GM19193 (cell line): Measurements from ENCODE around the gene CLEC7A.

Experiments used
- POLR2A ChIP-seq: IDR thresholded peaks from 4 replicates; pipeline ENCODE4 v1.6.1; 2011; ENCODE audit not compliant: insufficient read depth, insufficient read length; ENCODE audit errors: extremely low read depth

Gene CLEC7A

DNA sequence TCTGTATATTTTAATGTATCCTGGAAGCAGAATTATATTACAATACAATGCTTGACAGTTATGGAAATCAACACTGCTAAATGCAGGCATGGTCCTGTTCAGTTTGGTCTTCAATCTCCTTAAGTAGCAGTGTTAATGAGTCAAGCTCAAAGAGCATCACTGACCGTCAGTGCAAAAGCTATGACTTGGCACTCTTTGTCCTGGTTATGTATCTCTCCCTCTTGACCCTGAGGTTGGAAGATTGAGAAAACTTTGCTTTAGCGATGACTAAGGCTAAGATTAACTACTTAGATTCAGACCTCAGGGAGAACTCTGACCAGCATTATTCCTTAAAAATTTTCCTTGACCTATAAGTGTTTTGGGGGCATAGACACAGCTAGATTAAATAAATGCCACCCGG is 10.9 kb downstream of the CLEC7A start:
- TF ChIP-seq POLR2A, result no peak

DNA sequence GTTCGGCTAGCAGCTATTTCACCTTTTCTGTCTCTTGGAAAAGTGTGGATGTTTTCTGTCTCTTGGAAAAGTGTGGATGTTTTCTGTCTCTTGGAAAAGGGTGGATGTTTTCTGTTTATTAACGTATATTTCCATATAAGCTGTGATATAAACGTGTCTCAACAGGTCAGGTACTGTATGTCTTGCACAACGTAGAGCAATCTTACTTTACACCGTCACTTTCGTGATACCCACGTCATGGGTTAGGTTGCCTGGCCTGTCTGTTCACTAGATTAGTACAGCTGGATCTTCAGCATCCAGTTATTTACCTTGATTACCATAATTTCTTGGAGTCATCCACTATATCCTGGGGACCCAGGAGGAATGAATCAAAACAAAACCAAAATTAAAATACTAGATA is 14.1 kb downstream of the CLEC7A start:
- TF ChIP-seq POLR2A, result no peak

DNA sequence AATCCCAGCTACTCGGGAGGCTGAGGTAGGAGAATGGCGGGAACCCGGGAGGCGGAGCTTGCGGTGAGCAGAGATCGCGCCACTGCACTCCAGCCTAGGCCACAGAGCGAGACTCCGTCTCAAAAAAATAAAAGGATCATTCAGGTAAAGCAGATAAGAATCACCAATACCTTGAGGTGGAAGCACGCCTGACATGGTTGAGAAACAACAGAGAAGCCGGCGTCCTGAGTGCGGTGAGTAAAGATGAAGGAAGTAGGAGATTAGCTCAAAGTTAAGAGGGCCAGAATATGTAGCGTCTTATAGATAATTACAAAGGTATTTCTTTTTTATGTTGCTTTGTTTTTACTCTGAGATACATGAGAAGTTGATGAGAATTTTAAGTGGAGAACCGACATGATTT is 14.7 kb downstream of the CLEC7A start:
- no peak for TF ChIP-seq POLR2A

DNA sequence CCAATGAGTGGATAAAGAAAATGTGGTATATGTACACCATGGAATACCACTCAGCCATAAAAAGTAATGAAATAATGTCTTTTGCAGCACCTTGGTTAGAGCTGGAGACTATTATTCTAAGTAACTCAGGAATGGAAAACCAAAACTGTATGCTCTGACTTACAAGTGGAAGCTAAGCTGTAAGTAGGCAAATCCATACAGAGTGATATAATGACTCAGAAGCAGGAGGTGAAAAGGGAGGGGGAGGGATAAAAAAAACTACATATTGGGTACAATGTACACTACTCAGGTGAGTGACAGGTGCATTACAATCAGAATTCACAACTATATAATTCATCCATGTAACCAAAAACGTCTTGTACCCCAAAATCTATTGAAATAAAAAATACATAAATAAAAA is 16.1 kb downstream of the CLEC7A start:
- TF ChIP-seq POLR2A, result no peak

DNA sequence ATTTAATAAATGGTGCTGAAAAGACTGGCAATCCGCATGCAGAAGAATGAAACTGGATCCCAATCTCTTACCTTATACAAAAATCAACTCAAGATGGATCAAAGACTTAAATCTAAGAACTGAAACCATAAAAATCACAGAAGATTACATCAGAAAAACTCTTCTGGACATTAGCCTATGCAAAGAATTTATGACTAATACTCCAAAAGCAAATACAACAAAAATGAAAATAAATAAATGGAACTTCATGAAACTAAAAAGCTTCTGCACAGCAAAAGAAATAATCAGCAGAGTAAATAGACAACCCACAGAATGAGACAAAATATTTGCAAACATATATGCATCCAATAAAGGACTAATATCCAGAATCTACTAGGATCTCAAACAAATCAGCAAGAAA is 16.9 kb downstream of the CLEC7A start:
- no peak for TF ChIP-seq POLR2A

- no peak for TF ChIP-seq POLR2A
These were observed 18.5 kb downstream of the CLEC7A start for GRCh38 chr12:10111451-10111850.

DNA sequence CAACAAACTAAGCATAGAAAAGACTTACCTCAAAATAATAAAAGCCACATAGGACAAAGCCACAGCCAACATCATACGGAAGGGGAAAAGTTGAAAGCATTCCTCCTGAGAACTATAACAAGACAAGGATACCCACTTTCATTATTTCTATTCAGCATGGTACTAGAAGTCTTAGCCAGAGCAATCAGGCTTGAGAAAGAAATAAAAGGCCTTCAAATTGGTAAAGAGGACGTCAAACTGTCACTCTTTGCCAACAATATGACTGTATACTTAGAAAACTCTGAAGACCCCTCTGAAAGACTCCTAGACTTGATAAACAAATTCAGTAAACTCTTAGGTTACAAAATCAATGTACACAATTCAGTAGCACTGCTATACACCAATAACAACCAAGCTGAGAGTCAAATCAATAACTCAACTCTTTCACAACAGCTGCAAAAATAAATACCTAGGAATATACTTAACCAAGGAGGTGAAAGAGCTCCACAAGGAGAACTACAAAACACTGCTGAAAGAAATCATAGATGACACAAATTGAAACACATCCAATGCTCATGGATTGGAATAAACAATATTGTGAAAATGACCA is 19.6 kb downstream of the CLEC7A start:
- TF ChIP-seq POLR2A, result no peak

- TF ChIP-seq POLR2A, result no peak
These were observed 27.7 kb downstream of the CLEC7A start for GRCh38 chr12:10102322-10102721.

DNA sequence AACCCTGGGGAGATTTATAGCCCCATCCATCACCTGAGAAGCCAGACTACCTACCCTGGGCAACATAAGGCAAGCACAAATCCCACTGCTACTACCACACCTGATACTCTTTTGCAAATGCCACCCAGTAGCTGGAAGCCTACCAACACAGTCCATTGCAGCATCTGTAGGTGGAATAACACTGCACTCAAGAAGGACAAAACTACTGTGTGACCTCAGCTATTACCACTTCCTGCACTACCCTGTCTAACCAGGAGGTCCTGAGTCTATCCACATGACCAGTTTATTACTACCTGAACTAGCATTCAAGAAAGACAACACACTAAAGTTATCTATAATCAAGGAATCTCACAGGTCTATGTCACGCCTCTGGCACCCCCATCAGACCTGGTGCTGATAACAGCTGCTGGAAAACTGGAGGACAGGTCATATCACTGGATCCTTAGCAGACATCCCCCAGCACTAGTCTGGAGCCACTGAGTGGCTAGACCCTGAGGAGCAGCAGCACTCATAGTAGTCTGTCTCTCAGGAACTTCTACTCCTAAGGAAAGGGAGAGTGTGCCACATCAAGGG is 28.3 kb downstream of the CLEC7A start:
- TF ChIP-seq POLR2A, result no peak

- no peak for TF ChIP-seq POLR2A
These were observed 28.9 kb downstream of the CLEC7A start for GRCh38 chr12:10101042-10101579.

DNA sequence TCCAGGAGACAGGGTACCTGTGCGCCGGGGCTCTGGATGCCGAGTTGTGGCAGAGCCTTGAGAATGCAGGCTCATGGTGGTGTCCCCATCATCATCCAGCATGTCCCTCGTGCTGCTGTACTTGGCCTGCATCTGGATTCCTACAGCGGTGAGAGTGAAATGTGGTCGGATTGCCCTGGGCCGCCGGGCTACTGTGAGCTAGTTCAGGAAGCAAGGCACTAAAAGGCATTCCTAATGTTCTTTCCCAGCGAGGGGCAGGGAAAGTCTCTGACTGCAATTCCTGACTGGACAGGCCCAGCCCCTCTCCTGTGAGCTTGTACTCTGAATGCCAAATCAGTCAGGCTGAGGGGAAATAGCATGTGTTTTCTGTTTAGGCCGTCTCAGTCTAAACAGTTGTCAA is 31.2 kb downstream of the CLEC7A start, which contains the start of gene CLEC1A:
Gene CLEC1A, minus strand, starts transcription at position 195 of the 400 bp plus-strand sequence. Its CDS starts 63 bp downstream, at position 132.
- TF ChIP-seq POLR2A, result no peak

DNA sequence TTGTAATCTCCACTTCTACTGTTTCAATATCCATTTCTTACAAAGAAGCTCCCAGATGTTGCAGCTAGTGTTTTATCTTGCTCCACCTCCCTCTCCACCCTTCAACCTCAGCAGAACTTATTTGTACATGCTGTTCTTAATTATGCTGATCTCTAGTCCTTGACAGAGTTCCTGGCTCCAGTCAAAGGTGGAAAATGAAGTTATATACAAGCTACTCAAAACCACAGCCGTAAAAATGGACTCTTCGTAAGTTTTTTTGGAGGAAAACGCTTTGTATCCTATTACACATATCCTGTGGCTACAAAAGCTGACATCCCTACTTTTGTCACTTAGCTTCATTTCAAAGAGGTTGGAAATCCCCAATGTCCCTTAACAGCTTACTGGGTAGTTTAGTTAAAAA is 32.5 kb downstream of the CLEC7A start:
- no peak for TF ChIP-seq POLR2A

DNA sequence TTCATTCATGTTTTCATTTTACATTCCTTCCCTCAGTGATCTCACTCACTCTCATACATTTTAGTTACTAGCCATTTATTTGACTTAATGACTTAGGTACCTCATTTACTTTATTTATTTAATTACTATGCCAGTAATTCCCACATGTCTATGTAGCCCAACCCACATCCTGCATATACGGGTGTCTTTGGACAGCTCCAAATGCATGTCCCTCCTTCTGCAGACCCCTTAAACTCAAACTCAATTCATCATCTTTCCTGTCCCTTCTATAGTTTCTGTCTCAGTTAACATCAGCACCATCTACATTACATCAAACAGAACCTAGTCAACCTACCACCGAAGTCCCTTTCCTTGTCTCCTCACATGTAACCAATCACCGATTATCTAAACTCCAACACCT is 34.0 kb downstream of the CLEC7A start:
- TF ChIP-seq POLR2A, result no peak

DNA sequence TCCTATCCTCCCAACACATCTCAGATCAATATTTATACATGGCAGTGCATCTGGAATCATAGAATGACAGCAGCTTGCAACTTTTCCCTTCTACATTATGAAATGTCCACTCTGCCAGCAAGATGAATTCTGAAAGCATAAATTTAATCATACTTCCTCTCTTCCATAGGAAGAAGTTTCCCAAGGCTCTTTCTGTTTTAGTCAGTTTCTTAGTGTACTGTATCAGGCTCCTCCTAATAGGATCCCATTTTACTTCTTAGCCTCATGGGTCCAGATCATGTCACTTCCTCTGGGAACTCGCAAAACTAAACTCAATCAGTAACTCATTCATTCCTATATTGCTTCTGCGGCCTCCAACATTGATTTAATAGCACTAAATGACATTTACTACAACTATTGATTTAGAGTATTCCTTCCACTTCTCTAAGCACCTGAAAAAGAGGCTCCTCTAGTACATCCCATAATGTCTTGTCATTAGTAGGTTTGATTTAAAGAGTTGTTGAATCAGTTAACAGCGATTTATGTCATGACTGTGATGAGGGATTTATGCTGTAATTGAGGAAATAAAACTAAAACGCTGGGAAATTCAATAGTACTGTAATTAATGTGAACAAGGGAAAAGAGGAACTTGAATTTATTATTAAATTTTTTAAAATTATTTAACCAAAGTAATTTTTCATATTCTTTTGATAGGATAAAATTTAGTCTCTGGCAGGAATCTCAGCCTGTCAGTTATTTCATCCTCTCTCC is 35.2 kb downstream of the CLEC7A start:
- no peak for TF ChIP-seq POLR2A

DNA sequence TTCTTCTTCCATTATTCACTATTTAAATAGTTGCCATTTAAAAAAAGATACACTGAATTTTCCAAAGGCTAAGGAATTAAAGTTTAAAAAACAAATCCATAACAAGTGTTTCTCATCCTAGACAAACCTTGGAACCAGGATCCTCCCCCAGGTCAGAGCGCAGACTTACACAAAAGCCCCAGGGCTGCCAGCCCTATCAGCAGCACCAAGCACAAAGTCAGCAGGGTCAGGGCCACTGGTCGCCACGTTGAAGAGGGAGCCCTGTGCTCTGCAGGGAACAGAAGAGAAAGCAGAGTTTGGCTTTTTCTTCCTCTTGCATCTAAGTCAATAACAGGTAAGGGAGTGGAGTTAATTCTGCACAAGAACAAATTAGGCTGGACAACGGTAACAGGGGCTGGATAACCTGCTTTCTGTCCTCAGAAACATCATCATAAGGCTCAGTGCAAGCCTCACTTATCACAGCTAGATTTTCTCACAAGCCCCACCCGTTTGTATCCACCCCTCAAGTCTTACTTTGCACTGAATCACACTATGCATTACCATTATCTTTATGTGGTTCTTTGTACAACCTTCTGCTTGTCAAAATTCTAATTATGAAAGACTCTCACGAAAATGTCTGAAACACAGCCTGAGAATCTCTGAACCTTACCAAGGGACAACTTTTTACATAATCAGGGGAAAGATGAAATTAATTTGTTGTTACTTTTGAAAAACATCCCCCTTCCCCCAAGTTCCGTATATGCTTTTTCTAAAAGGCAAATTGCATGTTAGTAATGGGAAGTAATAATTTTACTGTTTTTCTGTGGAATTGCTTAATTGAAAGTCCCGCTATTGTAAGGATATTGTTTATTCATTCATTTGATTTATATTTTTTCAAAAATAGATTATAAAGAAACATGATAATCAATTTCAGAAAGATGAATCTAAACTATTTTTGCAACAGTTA is 40.8 kb downstream of the CLEC7A start:
- TF ChIP-seq POLR2A, result no peak
